ENCODE data around the gene VILL.

DNA sequence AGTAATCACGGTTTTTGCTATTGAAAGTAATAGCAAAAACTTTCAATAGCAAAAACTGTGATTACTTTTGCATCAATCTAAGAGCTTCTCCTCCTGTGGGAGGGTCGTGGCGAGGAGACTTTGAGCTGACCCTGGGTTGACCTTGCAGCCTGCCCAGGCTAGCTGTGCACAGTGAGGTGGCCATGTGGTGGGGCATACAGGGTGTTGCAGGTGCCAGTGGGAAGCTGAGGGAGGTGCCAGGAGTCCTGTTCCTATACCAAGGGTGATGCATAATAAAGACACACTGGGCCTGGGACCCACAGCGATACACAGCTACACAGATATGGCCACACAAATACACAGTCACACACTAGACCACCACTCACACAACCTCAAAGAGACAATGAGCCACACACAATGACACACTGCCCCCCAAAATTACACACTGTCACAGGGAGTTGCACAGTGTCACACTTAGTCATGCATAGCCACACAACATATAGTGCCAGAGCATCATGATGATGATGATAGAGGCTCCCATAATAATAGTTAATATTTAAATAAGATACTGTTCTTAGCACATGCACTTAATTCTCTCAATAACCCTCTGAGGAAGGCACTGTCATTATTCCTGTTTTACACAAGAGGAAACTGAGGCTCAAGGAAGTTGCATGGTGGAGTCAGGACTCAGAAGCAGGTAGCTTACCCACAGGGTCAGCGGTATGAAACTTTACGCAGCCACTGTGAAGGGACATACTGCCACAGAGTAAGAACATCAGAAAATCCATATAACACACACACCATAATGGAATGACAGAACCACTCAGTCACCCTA is 32.5 kb downstream of the VILL start:
- TF ChIP-seq EP300 (IDR thresholded peaks at IDR 0.05; ENCODE audit: low read depth): no peak
- no peak for TF ChIP-seq POLR2A (IDR thresholded peaks at IDR 0.05)
- TF ChIP-seq, protein P1, sequence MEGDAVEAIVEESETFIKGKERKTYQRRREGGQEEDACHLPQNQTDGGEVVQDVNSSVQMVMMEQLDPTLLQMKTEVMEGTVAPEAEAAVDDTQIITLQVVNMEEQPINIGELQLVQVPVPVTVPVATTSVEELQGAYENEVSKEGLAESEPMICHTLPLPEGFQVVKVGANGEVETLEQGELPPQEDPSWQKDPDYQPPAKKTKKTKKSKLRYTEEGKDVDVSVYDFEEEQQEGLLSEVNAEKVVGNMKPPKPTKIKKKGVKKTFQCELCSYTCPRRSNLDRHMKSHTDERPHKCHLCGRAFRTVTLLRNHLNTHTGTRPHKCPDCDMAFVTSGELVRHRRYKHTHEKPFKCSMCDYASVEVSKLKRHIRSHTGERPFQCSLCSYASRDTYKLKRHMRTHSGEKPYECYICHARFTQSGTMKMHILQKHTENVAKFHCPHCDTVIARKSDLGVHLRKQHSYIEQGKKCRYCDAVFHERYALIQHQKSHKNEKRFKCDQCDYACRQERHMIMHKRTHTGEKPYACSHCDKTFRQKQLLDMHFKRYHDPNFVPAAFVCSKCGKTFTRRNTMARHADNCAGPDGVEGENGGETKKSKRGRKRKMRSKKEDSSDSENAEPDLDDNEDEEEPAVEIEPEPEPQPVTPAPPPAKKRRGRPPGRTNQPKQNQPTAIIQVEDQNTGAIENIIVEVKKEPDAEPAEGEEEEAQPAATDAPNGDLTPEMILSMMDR (IDR thresholded peaks at IDR 0.05): no peak
- no peak for TF ChIP-seq POLR2AphosphoS5 (IDR thresholded peaks at IDR 0.05)
